OCI-LY7 (cell line): Measurements from ENCODE around the gene ZBTB20.

Experiments
- EZH2phosphoT487 ChIP-seq: fragments of 200-600 bp; sonication (generic); IDR thresholded peaks from 2 replicates; pipeline ENCODE4 v1.6.1; 2018; ENCODE audit warnings: low read depth, borderline replicate concordance, mild to moderate bottlenecking, mixed run types, antibody characterized with exemption, low read length, moderate library complexity, mixed read lengths
- TF ChIP-seq, protein P1 (sequence below): fragments of 200-600 bp; sonication (generic); conservative IDR thresholded peaks from 2 replicates; pipeline ENCODE4 v1.5.1; 2014; ENCODE audit warnings: mild to moderate bottlenecking, antibody characterized with exemption, low read length, moderate library complexity, mixed read lengths

DNA sequence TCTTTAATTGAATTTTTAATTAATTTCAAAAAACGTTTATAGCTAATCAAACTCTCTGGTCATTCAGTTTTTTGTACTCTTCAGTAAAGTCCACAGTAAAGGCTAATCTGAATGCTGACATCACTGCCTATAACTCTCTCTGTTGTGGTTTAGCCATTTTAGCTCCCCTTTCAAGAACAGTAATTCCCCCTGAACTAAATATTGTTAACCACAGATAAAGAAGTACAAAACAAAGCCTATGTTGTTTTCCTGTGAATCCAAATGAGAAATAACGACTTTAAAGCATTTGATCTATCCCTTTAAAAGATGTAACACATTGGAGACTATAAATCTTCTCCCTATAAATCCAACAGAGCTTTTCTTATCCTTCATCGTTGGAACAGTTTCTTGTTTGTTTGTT lies 94.2 kb downstream of the ZBTB20 start:
- TF ChIP-seq, protein P1, sequence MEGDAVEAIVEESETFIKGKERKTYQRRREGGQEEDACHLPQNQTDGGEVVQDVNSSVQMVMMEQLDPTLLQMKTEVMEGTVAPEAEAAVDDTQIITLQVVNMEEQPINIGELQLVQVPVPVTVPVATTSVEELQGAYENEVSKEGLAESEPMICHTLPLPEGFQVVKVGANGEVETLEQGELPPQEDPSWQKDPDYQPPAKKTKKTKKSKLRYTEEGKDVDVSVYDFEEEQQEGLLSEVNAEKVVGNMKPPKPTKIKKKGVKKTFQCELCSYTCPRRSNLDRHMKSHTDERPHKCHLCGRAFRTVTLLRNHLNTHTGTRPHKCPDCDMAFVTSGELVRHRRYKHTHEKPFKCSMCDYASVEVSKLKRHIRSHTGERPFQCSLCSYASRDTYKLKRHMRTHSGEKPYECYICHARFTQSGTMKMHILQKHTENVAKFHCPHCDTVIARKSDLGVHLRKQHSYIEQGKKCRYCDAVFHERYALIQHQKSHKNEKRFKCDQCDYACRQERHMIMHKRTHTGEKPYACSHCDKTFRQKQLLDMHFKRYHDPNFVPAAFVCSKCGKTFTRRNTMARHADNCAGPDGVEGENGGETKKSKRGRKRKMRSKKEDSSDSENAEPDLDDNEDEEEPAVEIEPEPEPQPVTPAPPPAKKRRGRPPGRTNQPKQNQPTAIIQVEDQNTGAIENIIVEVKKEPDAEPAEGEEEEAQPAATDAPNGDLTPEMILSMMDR, result no peak
- TF ChIP-seq EZH2phosphoT487, result no peak
